HepG2 (cell line): ENCODE data around the gene ST6GALNAC3. TPM values are rescaled to one million over a fixed set of nuclear protein-coding genes. Genes with fewer than 3 reads are reported as not detected.

Experiments used
- ATAC-seq: fragments of 200-7000 bp; cut with Tn5 transposase; 3 replicates; pipeline ENCODE4 v1.9.1; 2020; ENCODE audit warnings: mild to moderate bottlenecking, moderate library complexity
- BruUV-seq: library from RNA; stranded (reverse); fragments of 400-500 nt; replicated peaks from 2 replicates; lab custom pipeline; 2021; lab: Mats Ljungman, UMichigan
- CTCF ChIA-PET: fragments of 300-600 bp; formaldehyde crosslinking; extraction: SDS; loops from one replicate; lab custom pipeline; 2021; ENCODE audit warnings: low total read pairs, inconsistent platforms, low intra/inter-chr PET ratio; lab: Yijun Ruan, JAX
- POLR2A ChIA-PET: fragments of 350-600 bp; sonication (Branson Sonifier 250); formaldehyde crosslinking; loops from one replicate; lab custom pipeline; 2020; ENCODE audit warnings: antibody characterized with exemption, inconsistent platforms; lab: Yijun Ruan, JAX
- DNase-seq: peaks from one replicate; pipeline ENCODE4 v3.0.0-alpha.2; 2015; ENCODE audit warnings: low spot score
- FAIRE-seq: peaks from 3 replicates; lab custom pipeline; 2011; peaks lifted over from hg19 to GRCh38; lab: Jason Lieb, UNC
- H2AFZ ChIP-seq: one replicate; pipeline ENCODE4 v1.6.1; 2011; ENCODE audit warnings: low read length, inconsistent platforms
- H3K27ac ChIP-seq: fragments of 300-600 bp; 3 replicates; pipeline ENCODE4 v1.8.0; 2011; ENCODE audit warnings: mixed run types, mild to moderate bottlenecking, mixed read lengths, low read length, inconsistent platforms; ENCODE audit not compliant: insufficient read depth; ENCODE audit errors: extremely low read length
- H3K27me3 ChIP-seq, 2 experiments: fragments of 200-600 bp in 1 of 2; 2 replicates in 1 of 2; 3 replicates in 1 of 2; pipeline versions ENCODE4 v1.6.0 to v1.8.0; 2011; ENCODE audit warnings: low read length in 2 of 2, mild to moderate bottlenecking in 2 of 2, moderate library complexity in 2 of 2, inconsistent platforms in 1 of 2; ENCODE audit not compliant: insufficient read depth in 2 of 2, control insufficient read depth in 1 of 2
- H3K36me3 ChIP-seq, 2 experiments: fragments of 200-600 bp in 1 of 2; replicated peaks in 1 of 2; 2 replicates in 1 of 2; 3 replicates in 1 of 2; pipeline versions ENCODE4 v1.5.1 to v1.8.0; 2011; ENCODE audit warnings: low read length in 2 of 2, inconsistent platforms in 1 of 2; ENCODE audit not compliant: insufficient read depth in 2 of 2, control insufficient read depth in 1 of 2
- H3K4me1 ChIP-seq: 2 replicates; pipeline ENCODE4 v1.5.1; 2012; ENCODE audit warnings: low read length, inconsistent platforms; ENCODE audit not compliant: insufficient read depth
- H3K4me2 ChIP-seq: 2 replicates; pipeline ENCODE4 v1.6.0; 2011; ENCODE audit warnings: low read depth, low read length, inconsistent platforms
- H3K4me3 ChIP-seq, 3 experiments: fragments of 200-600 bp in 1 of 3; sonication (generic), shearing (Covaris generic) in 1 of 3; replicated peaks in 1 of 3; 2 replicates each; pipeline ENCODE4 v1.5.1; 2011 to 2016; ENCODE audit warnings: low read length in 3 of 3, inconsistent platforms in 2 of 3, low read depth in 2 of 3, mild to moderate bottlenecking in 2 of 3, control low read depth in 1 of 3, mixed read lengths in 1 of 3; ENCODE audit not compliant: insufficient read depth in 1 of 3
- H3K79me2 ChIP-seq: one replicate; pipeline ENCODE4 v1.6.1; 2011; ENCODE audit warnings: low read length, inconsistent platforms; ENCODE audit not compliant: insufficient read depth
- H3K9ac ChIP-seq: 2 replicates; pipeline ENCODE4 v1.6.0; 2011; ENCODE audit warnings: mild to moderate bottlenecking, low read depth, low read length, inconsistent platforms; ENCODE audit not compliant: insufficient read depth
- H3K9me3 ChIP-seq: 2 replicates; pipeline ENCODE4 v1.5.1; 2012; ENCODE audit warnings: mild to moderate bottlenecking, low read length
- H4K20me1 ChIP-seq: 2 replicates; pipeline ENCODE4 v1.6.0; 2011; ENCODE audit warnings: inconsistent platforms, mild to moderate bottlenecking, low read length, moderate library complexity; ENCODE audit not compliant: insufficient read depth
- BHLHE40 ChIP-seq: IDR thresholded peaks from 2 replicates; pipeline ENCODE4 v1.6.1; 2011; ENCODE audit warnings: low read length, improper control_type of control experiment
- DDIT3 ChIP-seq: sonication (generic); formaldehyde crosslinking; IDR thresholded peaks from 2 replicates; pipeline ENCODE4 v1.4.0; 2020; ENCODE audit warnings: mild to moderate bottlenecking, missing genetic modification reagents
- DNMT1 ChIP-seq: sonication (generic); formaldehyde crosslinking; IDR thresholded peaks from 2 replicates; pipeline ENCODE4 v1.5.1; 2020; ENCODE audit warnings: mild to moderate bottlenecking, missing genetic modification reagents
- GABPA ChIP-seq, 2 experiments: IDR thresholded peaks; 2 replicates each; pipeline ENCODE4 v1.6.1; 2011 to 2016; ENCODE audit warnings: low read depth in 2 of 2, low read length in 1 of 2, missing biosample characterization in 1 of 2, missing genetic modification characterization in 1 of 2
- GABPB1 ChIP-seq: IDR thresholded peaks from 2 replicates; pipeline ENCODE4 v1.6.1; 2016; ENCODE audit warnings: mild to moderate bottlenecking, missing genetic modification reagents, moderate library complexity, missing compliant biosample characterization
- ZFP37 ChIP-seq: sonication (generic); formaldehyde crosslinking; IDR thresholded peaks from 2 replicates; pipeline ENCODE4 v1.4.0; 2020; ENCODE audit warnings: missing genetic modification reagents, borderline replicate concordance
- ZNF550 ChIP-seq: sonication (generic); formaldehyde crosslinking; IDR thresholded peaks from 2 replicates; pipeline ENCODE4 v1.4.0; 2020; ENCODE audit warnings: mild to moderate bottlenecking, missing genetic modification reagents, borderline replicate concordance
- ZNF569 ChIP-seq: sonication (generic); formaldehyde crosslinking; IDR thresholded peaks from 2 replicates; pipeline ENCODE4 v1.5.0; 2020; ENCODE audit warnings: mild to moderate bottlenecking, missing genetic modification reagents, moderate library complexity, borderline replicate concordance
- ZNF687 ChIP-seq: sonication (generic); formaldehyde crosslinking; IDR thresholded peaks from 2 replicates; pipeline ENCODE4 v1.5.1; 2020; ENCODE audit warnings: mild to moderate bottlenecking, missing genetic modification reagents, moderate library complexity
- ZNF782 ChIP-seq: sonication (generic); formaldehyde crosslinking; IDR thresholded peaks from 2 replicates; pipeline ENCODE4 v1.4.0; 2020; ENCODE audit warnings: missing genetic modification reagents, mild to moderate bottlenecking, borderline replicate concordance
- ZSCAN5A ChIP-seq: sonication (generic); formaldehyde crosslinking; IDR thresholded peaks from 2 replicates; pipeline ENCODE4 v1.8.0; 2022; ENCODE audit warnings: mild to moderate bottlenecking, missing genetic modification reagents, borderline replicate concordance
- WGBS: methylation state at CpG from one replicate; pipeline ENCODE4 v1.1.6; 2017; ENCODE audit warnings: low lambda C conversion rate; 5-methylcytosine and 5-hydroxymethylcytosine counted together
- in situ Hi-C: cut with HindIII; loops from 2 replicates; pipeline ENCODE4 v1.10.0; 2017; ENCODE audit warnings: low pct_unique_long_range_greater_than_20kb; ENCODE audit not compliant: extremely low pct_ligation_motif_present
- intact Hi-C: fragments of 100-400 bp; cut with micrococcal nuclease; formaldehyde crosslinking; loops from one replicate; pipeline ENCODE4 v1.10.0; 2022; ENCODE audit not compliant: unreplicated experiment
- polyA plus RNA-seq, 8 experiments: library from polyadenylated mRNA; depleted of rRNA in 3 of 8; stranded (reverse) in 7 of 8; unstranded in 1 of 8; fragments of >200 nt; fragmentation: Illumina TruSeq in 4 of 8; extraction: Trizol in 4 of 8; gene quantifications; 2 replicates each; pipeline versions ENCODE4 v1.2.1 to v1.2.3, GENCODE V29; 2011 to 2016; ENCODE audit warnings: low read depth in 4 of 8, missing spikeins in 1 of 8, mixed read lengths in 1 of 8; ENCODE audit not compliant: insufficient read depth in 1 of 8
- total RNA-seq, 5 experiments: library from RNA; depleted of rRNA; stranded (reverse); fragments of >200 nt; fragmentation: Illumina TruSeq; extraction: Trizol; gene quantifications; 2 replicates each; pipeline ENCODE4 v1.2.3, GENCODE V29; 2016; ENCODE audit warnings: low read depth in 1 of 5
- TF ChIP-seq, protein P1 (sequence below): sonication (generic); formaldehyde crosslinking; IDR thresholded peaks from 2 replicates; pipeline ENCODE4 v1.4.0; 2020; ENCODE audit warnings: mild to moderate bottlenecking, missing genetic modification reagents

Gene ST6GALNAC3
- total and polyA plus RNA-seq, 2 of the 13 experiments (the other 11 are each of a cell fraction or from before 2014, with no cell fraction given) = not detected

- CTCF ChIA-PET = no interaction called here
- peak; percentile 53 for ATAC-seq
- no peaks in the 10 kb centered on the region for H4K20me1 ChIP-seq
- TF ChIP-seq GABPA (IDR thresholded peaks at IDR 0.05; ENCODE audit: low read depth, low read length) = peak; percentile 39
- TF ChIP-seq GABPA (CRISPR knock-in tag; IDR thresholded peaks at IDR 0.05; ENCODE audit: low read depth) = peak; percentile 80
- no peak for TF ChIP-seq ZSCAN5A (CRISPR knock-in tag)
- TF ChIP-seq ZNF569 (CRISPR knock-in tag) = no peak
- TF ChIP-seq BHLHE40 = peak; percentile 44; the same call in 1 of the 2 replicates
- no peak for TF ChIP-seq DDIT3 (CRISPR knock-in tag)
- no peak for TF ChIP-seq DNMT1 (CRISPR knock-in tag)
- TF ChIP-seq, protein P1, sequence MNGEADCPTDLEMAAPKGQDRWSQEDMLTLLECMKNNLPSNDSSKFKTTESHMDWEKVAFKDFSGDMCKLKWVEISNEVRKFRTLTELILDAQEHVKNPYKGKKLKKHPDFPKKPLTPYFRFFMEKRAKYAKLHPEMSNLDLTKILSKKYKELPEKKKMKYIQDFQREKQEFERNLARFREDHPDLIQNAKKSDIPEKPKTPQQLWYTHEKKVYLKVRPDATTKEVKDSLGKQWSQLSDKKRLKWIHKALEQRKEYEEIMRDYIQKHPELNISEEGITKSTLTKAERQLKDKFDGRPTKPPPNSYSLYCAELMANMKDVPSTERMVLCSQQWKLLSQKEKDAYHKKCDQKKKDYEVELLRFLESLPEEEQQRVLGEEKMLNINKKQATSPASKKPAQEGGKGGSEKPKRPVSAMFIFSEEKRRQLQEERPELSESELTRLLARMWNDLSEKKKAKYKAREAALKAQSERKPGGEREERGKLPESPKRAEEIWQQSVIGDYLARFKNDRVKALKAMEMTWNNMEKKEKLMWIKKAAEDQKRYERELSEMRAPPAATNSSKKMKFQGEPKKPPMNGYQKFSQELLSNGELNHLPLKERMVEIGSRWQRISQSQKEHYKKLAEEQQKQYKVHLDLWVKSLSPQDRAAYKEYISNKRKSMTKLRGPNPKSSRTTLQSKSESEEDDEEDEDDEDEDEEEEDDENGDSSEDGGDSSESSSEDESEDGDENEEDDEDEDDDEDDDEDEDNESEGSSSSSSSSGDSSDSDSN (CRISPR knock-in tag) = no peak
- TF ChIP-seq ZNF550 (CRISPR knock-in tag) = no peak
- TF ChIP-seq GABPB1 (CRISPR knock-in tag) = peak; percentile 77
- no peak for TF ChIP-seq ZNF782
- 0 out of 2 replicates have a peak, but pooled peaks have one; percentile 14 for TF ChIP-seq ZNF687
- no peak for TF ChIP-seq ZFP37
Measured at GRCh38 chr1:76279101-76279748, 204.7 kb downstream of the ST6GALNAC3 start.

More at GRCh38 chr1:76279101-76279748, 204.7 kb downstream of the ST6GALNAC3 start:
- BruUV-seq = no TSS peak
- POLR2A ChIA-PET = no interaction called here
- Histone ChIP-seq H3K9me3 (no peaks in the 10 kb centered on the region), H3K9ac (no peak overlapping the region), H3K4me1 (no peaks in the 10 kb centered on the region), H3K27ac (no peak overlapping the region), H3K4me3 (peak overlapping the region in 1 of 3 experiments; percentile 5; a peak in 1 of 6 replicates), H3K36me3 (no peaks in the 10 kb centered on the region), H3K79me2 (no peaks in the 10 kb centered on the region), H2AFZ (no peak overlapping the region), H3K4me2 (peak overlapping the region; percentile 32), H3K27me3 (no peaks in the 10 kb centered on the region)
- FAIRE-seq (no peak), DNase-seq (no peak)
- WGBS = 25% methylated on average over 9 of the region's 14 CpGs
- intact Hi-C loops (no loop called here), in situ Hi-C loops (no loop called here)
